Testis (tissue), 3 donors: ENCODE measurements around the gene BCL11A. TPM values are rescaled to one million over a fixed set of nuclear protein-coding genes. Genes with fewer than 3 reads are reported as not detected.

Experiments
- DNase-seq: peaks from one replicate; pipeline ENCODE4 v3.0.0-alpha.2; 2019
- H3K27ac ChIP-seq, 2 donors: fragments of 200-600 bp; sonication (generic); one replicate each; pipeline ENCODE4 v1.5.1; 2019
- H3K27me3 ChIP-seq: fragments of 200-600 bp; sonication (generic); one replicate; pipeline ENCODE4 v1.5.1; 2019
- H3K36me3 ChIP-seq: fragments of 200-600 bp; sonication (generic); one replicate; pipeline ENCODE4 v1.5.1; 2017; ENCODE audit warnings: low read depth; ENCODE audit errors: missing control alignments
- H3K4me1 ChIP-seq: fragments of 200-600 bp; sonication (generic); one replicate; pipeline ENCODE4 v1.5.1; 2019
- H3K4me3 ChIP-seq, 2 donors: fragments of 200-600 bp; sonication (generic); one replicate each; pipeline ENCODE4 v1.5.1; 2017 to 2019
- H3K9me3 ChIP-seq: fragments of 200-600 bp; sonication (generic); one replicate; pipeline ENCODE4 v1.5.1; 2017
- CTCF ChIP-seq, 3 experiments: fragments of 450-650 bp in 2 of 3; fragments of 200-600 bp in 1 of 3; sonication (generic) in 1 of 3; IDR thresholded peaks; one replicate each; pipeline ENCODE4 v1.5.1; 2016 to 2019; ENCODE audit warnings: antibody characterized with exemption in 3 of 3, mild to moderate bottlenecking in 2 of 3, moderate library complexity in 1 of 3
- POLR2A ChIP-seq: fragments of 450-650 bp; IDR thresholded peaks from one replicate; pipeline ENCODE4 v1.6.1; 2017; ENCODE audit warnings: antibody characterized with exemption, mild to moderate bottlenecking, moderate library complexity
- WGBS, 2 donors: methylation state at CpG; one replicate each; pipeline ENCODE4 v1.1.5; 2018; 5-methylcytosine and 5-hydroxymethylcytosine counted together
- intact Hi-C: fragments of 100-400 bp; cut with DNase I; formaldehyde crosslinking; loops from one replicate; pipeline ENCODE4 v1.15.1; 2023; ENCODE audit warnings: low total_unique reads
- polyA plus RNA-seq: library from polyadenylated mRNA; stranded (reverse); fragments of 350-450 nt; fragmentation: Illumina TruSeq; extraction: RNeasy Lipid Tissue Mini Kit (QIAGEN cat#74804); gene quantifications from one replicate; pipeline ENCODE4 v1.2.3, GENCODE V29; 2014; ENCODE audit warnings: low read depth, low replicate concordance; ENCODE audit not compliant: insufficient read depth
- total RNA-seq, 2 donors: library from RNA; depleted of rRNA; stranded (reverse); fragments of >200 nt; gene quantifications; one replicate each; pipeline ENCODE4 v1.2.3, GENCODE V29; 2016

The BCL11A gene
- total and polyA plus RNA-seq, 3 donors from 2014 or later, result 4.1 to 11.6 (median 5.1) TPM

- Histone ChIP-seq H3K36me3 (no peaks in the 10 kb centered on the region), H3K27me3 (no peaks in the 10 kb centered on the region), H3K4me3 (no peak overlapping the region), H3K4me1 (no peaks in the 10 kb centered on the region), H3K27ac (no peak overlapping the region), H3K9me3 (no peaks in the 10 kb centered on the region)
- no peak for TF ChIP-seq POLR2A
- TF ChIP-seq CTCF (IDR thresholded peaks at IDR 0.05), result no peak
- DNase-seq, result no peak
- 63 to 71% methylated on average over 4 of the region's 4 CpGs for WGBS, 2 donors
- intact Hi-C loops, result no loop called here
These were observed 62.6 kb downstream of the BCL11A start for GRCh38 chr2:60490848-60491247.

- Histone ChIP-seq H3K4me3 (no peak overlapping the region), H3K9me3 (no peaks in the 10 kb centered on the region), H3K27ac (no peak overlapping the region), H3K36me3 (no peaks in the 10 kb centered on the region), H3K27me3 (no peaks in the 10 kb centered on the region), H3K4me1 (no peaks in the 10 kb centered on the region)
- intact Hi-C loops, result no loop called here
- TF ChIP-seq POLR2A (no peak), CTCF (IDR thresholded peaks at IDR 0.05) (no peak)
- DNase-seq, result no peak
- WGBS, 2 donors, result 67 to 97% methylated on average over 1 of the region's 1 CpG
These were observed 63.0 kb downstream of the BCL11A start for GRCh38 chr2:60490441-60490840.

GRCh38 chr2:60489289-60489688 is 64.2 kb downstream of the BCL11A start:
- H3K9me3 ChIP-seq, result no peaks in the 10 kb centered on the region
- TF ChIP-seq CTCF (IDR thresholded peaks at IDR 0.05) (no peak), POLR2A (no peak)
- H3K27ac ChIP-seq, result no peak overlapping the region
- no peaks in the 10 kb centered on the region for H3K4me1 ChIP-seq
- WGBS, 2 donors, result 86 to 90% methylated on average over 4 of the region's 4 CpGs
- intact Hi-C loops, result no loop called here
- no peak overlapping the region for H3K4me3 ChIP-seq
- no peak for DNase-seq
- H3K36me3 ChIP-seq, result no peaks in the 10 kb centered on the region
- H3K27me3 ChIP-seq, result no peaks in the 10 kb centered on the region

- intact Hi-C loops, result no loop called here
- 81 to 88% methylated on average over 3 of the region's 3 CpGs for WGBS, 2 donors
- no peaks in the 10 kb centered on the region for H3K9me3 ChIP-seq
These were observed 65.2 kb downstream of the BCL11A start for GRCh38 chr2:60488291-60488690.

More at GRCh38 chr2:60488291-60488690, 65.2 kb downstream of the BCL11A start:
- DNase-seq, result no peak
- H3K27ac ChIP-seq, result no peak overlapping the region
- no peak for TF ChIP-seq CTCF (IDR thresholded peaks at IDR 0.05)
- TF ChIP-seq POLR2A, result no peak
- no peaks in the 10 kb centered on the region for H3K4me1 ChIP-seq
- no peak overlapping the region for H3K4me3 ChIP-seq
- H3K27me3 ChIP-seq, result no peaks in the 10 kb centered on the region
- H3K36me3 ChIP-seq, result no peaks in the 10 kb centered on the region
